Trophoblast cell (in vitro differentiated cells and primary cell): ENCODE data around the gene TMEM245.

Experiments
- DNase-seq, 2 donors: peaks; one replicate each; pipeline ENCODE4 v3.0.0-alpha.2; 2016
- H2AFZ ChIP-seq: 2 replicates; pipeline ENCODE4 v1.6.1; 2013; ENCODE audit warnings: low read length, moderate library complexity, mild to moderate bottlenecking; ENCODE audit not compliant: insufficient read depth, poor library complexity
- H2AK5ac ChIP-seq: 2 replicates; pipeline ENCODE4 v1.6.1; 2013; ENCODE audit warnings: mild to moderate bottlenecking, low read length
- H2BK120ac ChIP-seq: 2 replicates; pipeline ENCODE4 v1.6.1; 2013; ENCODE audit warnings: low read length, mild to moderate bottlenecking, moderate library complexity; ENCODE audit not compliant: insufficient read depth, poor library complexity
- H2BK12ac ChIP-seq: 2 replicates; pipeline ENCODE4 v1.6.1; 2013; ENCODE audit warnings: mild to moderate bottlenecking, low read length, moderate library complexity
- H2BK5ac ChIP-seq: 2 replicates; pipeline ENCODE4 v1.6.1; 2013; ENCODE audit warnings: low read length, low read depth, moderate library complexity, mild to moderate bottlenecking; ENCODE audit not compliant: poor library complexity
- H3K14ac ChIP-seq: 2 replicates; pipeline ENCODE4 v1.6.1; 2013; ENCODE audit warnings: mild to moderate bottlenecking, low read length
- H3K18ac ChIP-seq: 2 replicates; pipeline ENCODE4 v1.6.1; 2013; ENCODE audit warnings: mild to moderate bottlenecking, low read length
- H3K23ac ChIP-seq: 2 replicates; pipeline ENCODE4 v1.6.1; 2013; ENCODE audit warnings: low read length
- H3K27ac ChIP-seq: 2 replicates; pipeline ENCODE4 v1.5.1; 2013; ENCODE audit warnings: low read depth, mild to moderate bottlenecking, inconsistent platforms, low read length, moderate library complexity
- H3K27me3 ChIP-seq: 2 replicates; pipeline ENCODE4 v1.6.1; 2013; ENCODE audit warnings: inconsistent platforms, mild to moderate bottlenecking, low read length, moderate library complexity; ENCODE audit not compliant: insufficient read depth
- H3K36me3 ChIP-seq, 2 experiments: 1 replicate in 1 of 2; 2 replicates in 1 of 2; pipeline ENCODE4 v1.6.1; 2013; ENCODE audit warnings: low read length in 2 of 2, mild to moderate bottlenecking in 2 of 2, moderate library complexity in 1 of 2; ENCODE audit not compliant: insufficient read depth in 2 of 2, control insufficient read depth in 1 of 2
- H3K4ac ChIP-seq: 2 replicates; pipeline ENCODE4 v1.6.1; 2013; ENCODE audit warnings: low read depth, mild to moderate bottlenecking, low read length, moderate library complexity
- H3K4me1 ChIP-seq, 2 experiments: 1 replicate in 1 of 2; 2 replicates in 1 of 2; pipeline ENCODE4 v1.6.1; 2013; ENCODE audit warnings: low read length in 2 of 2, mild to moderate bottlenecking in 2 of 2, moderate library complexity in 1 of 2; ENCODE audit not compliant: insufficient read depth in 2 of 2, control insufficient read depth in 1 of 2
- H3K4me2 ChIP-seq: 2 replicates; pipeline ENCODE4 v1.6.1; 2013; ENCODE audit warnings: inconsistent platforms, mild to moderate bottlenecking, low read length, moderate library complexity
- H3K4me3 ChIP-seq: 2 replicates; pipeline ENCODE4 v1.5.1; 2013; ENCODE audit warnings: mild to moderate bottlenecking, low read depth, low read length, inconsistent platforms
- H3K79me1 ChIP-seq: one replicate; pipeline ENCODE4 v1.6.1; 2013; ENCODE audit warnings: low read length
- H3K79me2 ChIP-seq: 2 replicates; pipeline ENCODE4 v1.6.1; 2013; ENCODE audit warnings: low read length, mild to moderate bottlenecking; ENCODE audit not compliant: control insufficient read depth, insufficient read depth, poor library complexity
- H3K9ac ChIP-seq: 2 replicates; pipeline ENCODE4 v1.6.1; 2013; ENCODE audit warnings: mild to moderate bottlenecking, low read length
- H3K9me3 ChIP-seq: 2 replicates; pipeline ENCODE4 v1.6.1; 2013; ENCODE audit warnings: low read depth, mild to moderate bottlenecking, control low read depth, inconsistent platforms, low read length; ENCODE audit not compliant: insufficient read depth
- H4K12ac ChIP-seq: 2 replicates; pipeline ENCODE4 v1.6.1; 2013; ENCODE audit warnings: low read depth, mild to moderate bottlenecking, low read length, moderate library complexity
- H4K8ac ChIP-seq: 2 replicates; pipeline ENCODE4 v1.6.1; 2013; ENCODE audit warnings: low read depth, mild to moderate bottlenecking, low read length, moderate library complexity
- H4K91ac ChIP-seq: one replicate; pipeline ENCODE4 v1.6.1; 2013; ENCODE audit warnings: low read depth, mild to moderate bottlenecking, low read length, moderate library complexity
- WGBS: extraction: QIAGEN DNeasy Blood & Tissue Kit; methylation state at CpG from one replicate; pipeline ENCODE4 v1.1.7; 2013; ENCODE audit warnings: missing lambda C conversion rate; ENCODE audit not compliant: insufficient read length, insufficient coverage; ENCODE audit errors: extremely low coverage; 5-methylcytosine and 5-hydroxymethylcytosine counted together

TMEM245 gene

GRCh38 chr9:109040571-109040970 is 79.2 kb downstream of the TMEM245 start:
- H3K9me3 ChIP-seq: no peaks in the 10 kb centered on the region
- DNase-seq: no peak
- no CpG with 5 or more reads among the region's 4 CpGs for WGBS
- H3K23ac ChIP-seq: no peak overlapping the region
- H3K79me2 ChIP-seq: no peaks in the 10 kb centered on the region
- H3K36me3 ChIP-seq: peaks cover 9 to 11% of the 10 kb centered on the region in 2 experiments
- no peak overlapping the region for H3K27ac ChIP-seq
- H3K4me3 ChIP-seq: no peak overlapping the region
- H4K91ac ChIP-seq: no peak overlapping the region
- no peak overlapping the region for H4K12ac ChIP-seq
- H2BK12ac ChIP-seq: no peak overlapping the region
- H3K18ac ChIP-seq: no peak overlapping the region
- no peak overlapping the region for H3K4me2 ChIP-seq
- no peaks in the 10 kb centered on the region for H3K4me1 ChIP-seq
- no peak overlapping the region for H2BK120ac ChIP-seq
- H3K4ac ChIP-seq: no peak overlapping the region
- no peak overlapping the region for H2BK5ac ChIP-seq
- no peak overlapping the region for H2AFZ ChIP-seq
- H3K9ac ChIP-seq: no peak overlapping the region
- H3K14ac ChIP-seq: no peak overlapping the region
- no peaks in the 10 kb centered on the region for H3K27me3 ChIP-seq
- no peaks in the 10 kb centered on the region for H3K79me1 ChIP-seq
- no peak overlapping the region for H4K8ac ChIP-seq
- no peak overlapping the region for H2AK5ac ChIP-seq

- Histone ChIP-seq H2AK5ac (no peak overlapping the region), H3K79me2 (no peaks in the 10 kb centered on the region), H3K4me1 (no peaks in the 10 kb centered on the region), H3K4ac (no peak overlapping the region), H3K79me1 (no peaks in the 10 kb centered on the region), H4K8ac (no peak overlapping the region), H3K4me3 (no peak overlapping the region), H4K12ac (no peak overlapping the region), H3K9me3 (no peaks in the 10 kb centered on the region), H3K14ac (no peak overlapping the region), H3K36me3 (peaks cover 4 to 9% of the 10 kb centered on the region in 2 experiments), H3K18ac (no peak overlapping the region), H4K91ac (no peak overlapping the region), H3K4me2 (no peak overlapping the region), H3K27me3 (no peaks in the 10 kb centered on the region), H3K27ac (no peak overlapping the region), H2AFZ (no peak overlapping the region), H2BK120ac (no peak overlapping the region), H2BK12ac (no peak overlapping the region), H2BK5ac (no peak overlapping the region), H3K9ac (no peak overlapping the region), H3K23ac (no peak overlapping the region)
- no CpG with 5 or more reads among the region's 4 CpGs for WGBS
- no peak for DNase-seq
Observed at GRCh38 chr9:109039539-109039938, 80.2 kb downstream of the TMEM245 start.

GRCh38 chr9:109037946-109038715 is 81.6 kb downstream of the TMEM245 start:
- Histone ChIP-seq H3K4me1 (no peaks in the 10 kb centered on the region), H3K9ac (no peak overlapping the region), H3K79me2 (no peaks in the 10 kb centered on the region), H3K27ac (no peak overlapping the region), H3K14ac (no peak overlapping the region), H3K4me2 (no peak overlapping the region), H3K4me3 (no peak overlapping the region), H3K36me3 (peaks cover 7 to 10% of the 10 kb centered on the region in 2 experiments), H3K23ac (no peak overlapping the region), H2AFZ (no peak overlapping the region), H3K27me3 (no peaks in the 10 kb centered on the region), H2AK5ac (no peak overlapping the region), H3K79me1 (no peaks in the 10 kb centered on the region), H4K8ac (no peak overlapping the region), H2BK5ac (no peak overlapping the region), H4K91ac (no peak overlapping the region), H3K18ac (no peak overlapping the region), H3K4ac (no peak overlapping the region), H3K9me3 (no peaks in the 10 kb centered on the region), H4K12ac (no peak overlapping the region), H2BK12ac (no peak overlapping the region), H2BK120ac (no peak overlapping the region)
- DNase-seq: no peak
- no CpG with 5 or more reads among the region's 4 CpGs for WGBS

GRCh38 chr9:109036744-109037680 is 82.7 kb downstream of the TMEM245 start:
- no peak overlapping the region for H3K23ac ChIP-seq
- no peak overlapping the region for H3K27ac ChIP-seq
- H3K27me3 ChIP-seq: no peaks in the 10 kb centered on the region
- WGBS: no CpG with 5 or more reads among the region's 6 CpGs
- no peaks in the 10 kb centered on the region for H3K79me1 ChIP-seq
- no peak overlapping the region for H2BK12ac ChIP-seq
- DNase-seq: no peak
- H3K4me1 ChIP-seq: no peaks in the 10 kb centered on the region
- no peak overlapping the region for H3K4ac ChIP-seq
- no peak overlapping the region for H2AK5ac ChIP-seq
- no peak overlapping the region for H3K4me3 ChIP-seq
- no peaks in the 10 kb centered on the region for H3K9me3 ChIP-seq
- no peak overlapping the region for H4K91ac ChIP-seq
- H2BK120ac ChIP-seq: no peak overlapping the region
- H3K18ac ChIP-seq: no peak overlapping the region
- H3K9ac ChIP-seq: no peak overlapping the region
- no peak overlapping the region for H2BK5ac ChIP-seq
- H4K8ac ChIP-seq: no peak overlapping the region
- peaks cover 10 to 12% of the 10 kb centered on the region in 2 experiments for H3K36me3 ChIP-seq
- no peaks in the 10 kb centered on the region for H3K79me2 ChIP-seq
- H2AFZ ChIP-seq: no peak overlapping the region
- no peak overlapping the region for H4K12ac ChIP-seq
- H3K4me2 ChIP-seq: no peak overlapping the region
- H3K14ac ChIP-seq: no peak overlapping the region
